GM12878 (cell line): ENCODE measurements around the gene TLR10. TPM values are rescaled to one million over a fixed set of nuclear protein-coding genes. Genes with fewer than 3 reads are reported as not detected.

Experiments
- ATAC-seq: fragments of 200-7000 bp; cut with Tn5 transposase; 3 replicates; pipeline ENCODE4 v1.9.1; 2020; ENCODE audit warnings: mild to moderate bottlenecking, moderate library complexity
- BruUV-seq: library from RNA; stranded (reverse); fragments of 400-500 nt; replicated peaks from 2 replicates; lab custom pipeline; 2021; lab: Mats Ljungman, UMichigan
- CTCF ChIA-PET: fragments of 300-600 bp; sonication (Branson Sonifier 250); formaldehyde crosslinking; extraction: SDS; loops from one replicate; lab custom pipeline; 2021; ENCODE audit warnings: inconsistent platforms; lab: Yijun Ruan, JAX
- POLR2A ChIA-PET: fragments of 350-600 bp; formaldehyde crosslinking; extraction: SDS; loops from one replicate; lab custom pipeline; 2021; ENCODE audit warnings: inconsistent platforms; lab: Charles Lee
- RAD21 ChIA-PET: fragments of 300-600 bp; sonication (Branson Sonifier 250); formaldehyde crosslinking; loops from one replicate; lab custom pipeline; 2023; ENCODE audit warnings: antibody characterized with exemption; ENCODE audit not compliant: unreplicated experiment; lab: Charles Lee
- SMC1A ChIA-PET: fragments of 300-600 bp; sonication (Branson Sonifier 250); formaldehyde crosslinking; loops from one replicate; lab custom pipeline; 2023; ENCODE audit not compliant: unreplicated experiment, uncharacterized antibody; lab: Charles Lee
- DNase-seq: peaks from one replicate; pipeline ENCODE4 v3.0.0-alpha.2; 2011; ENCODE audit warnings: low read depth, low spot score
- FAIRE-seq: peaks from 3 replicates; lab custom pipeline; 2011; peaks lifted over from hg19 to GRCh38; lab: Jason Lieb, UNC
- H2AFZ ChIP-seq: 2 replicates; pipeline ENCODE4 v1.6.0; 2011; ENCODE audit warnings: low read depth, low read length, control low read depth; ENCODE audit not compliant: control insufficient read depth
- H3K27ac ChIP-seq: 2 replicates; pipeline ENCODE4 v1.5.1; 2011; ENCODE audit warnings: control low read depth; ENCODE audit not compliant: control insufficient read depth, insufficient read depth
- H3K27me3 ChIP-seq, 2 experiments: replicated peaks in 1 of 2; 2 replicates each; pipeline versions ENCODE4 v1.6.0 to v1.6.1; 2011; ENCODE audit warnings: low read length in 1 of 2; ENCODE audit not compliant: control insufficient read depth in 2 of 2, insufficient read depth in 2 of 2
- H3K36me3 ChIP-seq, 2 experiments: 2 replicates each; pipeline ENCODE4 v1.5.1; 2011; ENCODE audit warnings: low read length in 1 of 2; ENCODE audit not compliant: control insufficient read depth in 2 of 2, insufficient read depth in 2 of 2
- H3K4me1 ChIP-seq: 2 replicates; pipeline ENCODE4 v1.6.1; 2011; ENCODE audit warnings: mild to moderate bottlenecking, low read length, moderate library complexity, mixed read lengths; ENCODE audit not compliant: control insufficient read depth, insufficient read depth
- H3K4me2 ChIP-seq: 2 replicates; pipeline ENCODE4 v1.6.0; 2011; ENCODE audit warnings: control low read depth; ENCODE audit not compliant: control insufficient read depth, insufficient read depth
- H3K4me3 ChIP-seq: fragments of 200-600 bp; sonication (generic); 2 replicates; pipeline ENCODE4 v1.5.1; 2016
- H3K79me2 ChIP-seq: 2 replicates; pipeline ENCODE4 v1.6.0; 2011; ENCODE audit warnings: low read length; ENCODE audit not compliant: control insufficient read depth, insufficient read depth
- H3K9ac ChIP-seq: 2 replicates; pipeline ENCODE4 v1.8.0; 2011; ENCODE audit warnings: low read length, control low read depth, mixed read lengths; ENCODE audit not compliant: control insufficient read depth, insufficient read depth
- H3K9me3 ChIP-seq: replicated peaks from 3 replicates; pipeline ENCODE4 v1.5.1; 2011; ENCODE audit warnings: mild to moderate bottlenecking, low read length; ENCODE audit not compliant: control insufficient read depth, insufficient read depth
- H4K20me1 ChIP-seq: 2 replicates; pipeline ENCODE4 v1.6.0; 2011; ENCODE audit not compliant: control insufficient read depth, insufficient read depth
- CBFB ChIP-seq: IDR thresholded peaks from 2 replicates; pipeline ENCODE4 v1.6.1; 2016; ENCODE audit warnings: antibody characterized with exemption, low read depth
- CBX5 ChIP-seq: sonication (generic); IDR thresholded peaks from 2 replicates; pipeline ENCODE4 v1.6.1; 2016; ENCODE audit warnings: low read depth, moderate library complexity, mild to moderate bottlenecking, inconsistent platforms
- E4F1 ChIP-seq: fragments of 450-650 bp; IDR thresholded peaks from 2 replicates; pipeline ENCODE4 v1.6.1; 2018; ENCODE audit warnings: borderline replicate concordance, mild to moderate bottlenecking; ENCODE audit not compliant: partially characterized antibody
- HDAC2 ChIP-seq: fragments of 200-600 bp; sonication (generic); IDR thresholded peaks from 2 replicates; pipeline ENCODE4 v1.6.1; 2017
- HDGF ChIP-seq: fragments of 450-650 bp; IDR thresholded peaks from 2 replicates; pipeline ENCODE4 v1.6.1; 2016; ENCODE audit warnings: antibody characterized with exemption
- PKNOX1 ChIP-seq: fragments of 450-650 bp; IDR thresholded peaks from 2 replicates; pipeline ENCODE4 v1.6.1; 2016; ENCODE audit warnings: mild to moderate bottlenecking
- SP1 ChIP-seq: IDR thresholded peaks from one replicate; pipeline ENCODE4 v1.6.1; 2011; ENCODE audit warnings: low read depth, low read length
- SUPT20H ChIP-seq: IDR thresholded peaks from 2 replicates; pipeline ENCODE4 v1.6.1; 2011; ENCODE audit warnings: low read depth, mild to moderate bottlenecking, low read length, moderate library complexity, borderline replicate concordance; ENCODE audit not compliant: control insufficient read depth
- WRNIP1 ChIP-seq: IDR thresholded peaks from 2 replicates; pipeline ENCODE4 v1.6.1; 2011; ENCODE audit warnings: low read depth, low read length, improper control_type of control experiment, borderline replicate concordance
- WGBS: methylation state at CpG from one replicate; pipeline ENCODE4 v1.1.6; 2016; ENCODE audit warnings: low lambda C conversion rate; ENCODE audit not compliant: insufficient replicate concordance, insufficient coverage; ENCODE audit errors: missing lambda C conversion rate; 5-methylcytosine and 5-hydroxymethylcytosine counted together
- in situ Hi-C: fragments of 300-500 bp; cut with MboI; formaldehyde crosslinking; loops from 9 replicates; pipeline ENCODE4 v1.14.3; 2018; ENCODE audit warnings: mixed read lengths
- intact Hi-C: fragments of 100-400 bp; cut with micrococcal nuclease; formaldehyde crosslinking; loops from one replicate; pipeline ENCODE4 v1.14.2; 2022; ENCODE audit not compliant: unreplicated experiment
- polyA plus RNA-seq, 11 experiments: library from polyadenylated mRNA; depleted of rRNA in 4 of 11; unstranded in 6 of 11; stranded (reverse) in 5 of 11; fragments of >200 nt; fragmentation: Nextera tagmentation in 4 of 11; fragmentation: Illumina TruSeq in 1 of 11; extraction: Ambion mirVana in 4 of 11; extraction: Trizol in 1 of 11; gene quantifications; 1 replicate in 1 of 11; 2 replicates in 10 of 11; pipeline versions ENCODE4 v1.2.1 to v1.2.3, GENCODE V29; 2011 to 2016; ENCODE audit warnings: inconsistent platforms in 2 of 11, missing spikeins in 2 of 11, low read depth in 1 of 11
- total RNA-seq, 4 experiments: library from RNA; depleted of rRNA in 3 of 4; stranded (reverse); fragments of >200 nt in 3 of 4; fragmentation: Illumina TruSeq in 1 of 4; extraction: Trizol in 1 of 4; gene quantifications; 2 replicates each; pipeline versions ENCODE4 v1.2.1 to v1.2.3, GENCODE V29; 2013 to 2021

Gene TLR10
- total and polyA plus RNA-seq, 10 of the 15 experiments (the other 5 are each of a cell fraction or from before 2014, with no cell fraction given) = 31.5 to 149 (median 64.9) TPM

GRCh38 chr4:38775326-38775725 lies 7.5 kb downstream of the TLR10 start (continued):
- TF ChIP-seq HDAC2 = no peak

- no TSS peak for BruUV-seq
- no peak for FAIRE-seq
- in situ Hi-C loops = loop anchor here (25.0 kb wide), 1 partner anchor 263 kb away; the partner anchor contains the start of gene TMEM156
Measured at GRCh38 chr4:38774181-38774955, 8.4 kb downstream of the TLR10 start.

More at GRCh38 chr4:38774181-38774955, 8.4 kb downstream of the TLR10 start:
- TF ChIP-seq PKNOX1 = no peak
- TF ChIP-seq SUPT20H = no peak
- no peak for TF ChIP-seq SP1
- TF ChIP-seq CBFB = 0 out of 2 replicates have a peak, but pooled peaks have one; percentile 27
- no peak for TF ChIP-seq WRNIP1
- 0 out of 2 replicates have a peak, but pooled peaks have one; percentile 8 for TF ChIP-seq CBX5
- TF ChIP-seq E4F1 = no peak
- TF ChIP-seq HDGF = no peak
- TF ChIP-seq, all 136 proteins: peak for 2
- SMC1A ChIA-PET = interaction anchor here (1.2 to 5.8 kb wide), 4 partner anchors 10 to 14 kb away, joined by 3 to 50 read pairs (median 16); no protein-coding TSS in a partner anchor
- Histone ChIP-seq H3K4me1 (peaks cover 7% of the 10 kb centered on the region; the same call in 1 of the 2 replicates), H3K27ac (no peak overlapping the region), H3K9me3 (peaks cover 62% of the 10 kb centered on the region), H3K4me2 (no peak overlapping the region), H3K9ac (no peak overlapping the region), H3K36me3 (peaks cover 2 to 38% of the 10 kb centered on the region in 2 experiments), H3K27me3 (no peaks in the 10 kb centered on the region), H2AFZ (no peak overlapping the region), H3K4me3 (no peak overlapping the region), H3K79me2 (peaks cover 58% of the 10 kb centered on the region), H4K20me1 (no peaks in the 10 kb centered on the region)
- no peak for ATAC-seq
- intact Hi-C loops = no loop called here
- CTCF ChIA-PET = interaction anchor here (0.9 to 1.3 kb wide), 3 partner anchors 8 to 86 kb away, joined by 4 to 5 read pairs (median 5); partner anchors contain the start of gene TLR10
- no peak for DNase-seq
- WGBS = 84% methylated on average over 8 of the region's 8 CpGs
- RAD21 ChIA-PET = interaction anchor here (1.0 kb wide), 1 partner anchor 9 kb away, joined by 3 read pairs; no protein-coding TSS in a partner anchor
- POLR2A ChIA-PET = interaction anchor here (1.0 to 1.3 kb wide), 2 partner anchors 10 to 35 kb away, joined by 3 read pairs; no protein-coding TSS in a partner anchor
